Gastroesophageal sphincter (tissue), 3 donors: Measurements from ENCODE around the gene SLC35A5.

Source experiments
- POLR2A ChIP-seq, 2 donors: fragments of 450-650 bp; IDR thresholded peaks; one replicate each; pipeline ENCODE4 v1.6.1; 2017; ENCODE audit warnings: antibody characterized with exemption in 2 of 2, mild to moderate bottlenecking in 2 of 2, moderate library complexity in 1 of 2
- POLR2AphosphoS5 ChIP-seq: sonication (generic); formaldehyde crosslinking; IDR thresholded peaks from one replicate; pipeline ENCODE4 v1.6.1; 2017; ENCODE audit warnings: antibody characterized with exemption
- TF ChIP-seq, protein P1 (sequence below), 4 experiments: fragments of 200-600 bp in 2 of 4; fragments of 450-650 bp in 2 of 4; sonication (generic) in 1 of 4; IDR thresholded peaks; one replicate each; pipeline ENCODE4 v1.5.1; 2017 to 2019; ENCODE audit warnings: antibody characterized with exemption in 4 of 4, mild to moderate bottlenecking in 2 of 4, moderate library complexity in 2 of 4

DNA sequence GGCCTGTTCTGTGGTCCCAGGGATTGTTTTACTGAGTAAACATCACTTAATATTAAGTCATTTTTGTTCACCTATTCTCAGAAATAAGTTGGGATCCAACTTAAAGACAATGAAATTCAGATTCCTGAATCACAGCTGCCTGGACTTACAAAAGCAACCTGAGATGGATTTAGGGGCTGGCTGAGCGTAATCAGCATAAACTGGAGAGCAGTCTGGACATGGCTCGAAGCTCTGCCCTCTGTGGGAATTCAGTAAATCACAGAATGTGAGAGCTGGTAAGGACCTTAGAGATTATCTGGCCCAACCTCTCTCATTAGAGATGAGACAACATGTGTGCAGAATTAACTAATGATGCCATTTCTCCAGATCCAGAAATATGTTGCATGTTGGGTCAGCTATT is 55.4 kb downstream of the SLC35A5 start:
- TF ChIP-seq, protein P1, sequence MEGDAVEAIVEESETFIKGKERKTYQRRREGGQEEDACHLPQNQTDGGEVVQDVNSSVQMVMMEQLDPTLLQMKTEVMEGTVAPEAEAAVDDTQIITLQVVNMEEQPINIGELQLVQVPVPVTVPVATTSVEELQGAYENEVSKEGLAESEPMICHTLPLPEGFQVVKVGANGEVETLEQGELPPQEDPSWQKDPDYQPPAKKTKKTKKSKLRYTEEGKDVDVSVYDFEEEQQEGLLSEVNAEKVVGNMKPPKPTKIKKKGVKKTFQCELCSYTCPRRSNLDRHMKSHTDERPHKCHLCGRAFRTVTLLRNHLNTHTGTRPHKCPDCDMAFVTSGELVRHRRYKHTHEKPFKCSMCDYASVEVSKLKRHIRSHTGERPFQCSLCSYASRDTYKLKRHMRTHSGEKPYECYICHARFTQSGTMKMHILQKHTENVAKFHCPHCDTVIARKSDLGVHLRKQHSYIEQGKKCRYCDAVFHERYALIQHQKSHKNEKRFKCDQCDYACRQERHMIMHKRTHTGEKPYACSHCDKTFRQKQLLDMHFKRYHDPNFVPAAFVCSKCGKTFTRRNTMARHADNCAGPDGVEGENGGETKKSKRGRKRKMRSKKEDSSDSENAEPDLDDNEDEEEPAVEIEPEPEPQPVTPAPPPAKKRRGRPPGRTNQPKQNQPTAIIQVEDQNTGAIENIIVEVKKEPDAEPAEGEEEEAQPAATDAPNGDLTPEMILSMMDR (IDR thresholded peaks at IDR 0.05): no peak
- no peak for TF ChIP-seq POLR2A (IDR thresholded peaks at IDR 0.05)
- TF ChIP-seq POLR2AphosphoS5: no peak
